Lung (tissue), 16 donors: Measurements from ENCODE around the gene RACK1. TPM values are rescaled to one million over a fixed set of nuclear protein-coding genes. Genes with fewer than 3 reads are reported as not detected.
A peak's percentile ranks its signal among the peaks of the same experiment; 100 is the strongest.
"Not testable (repeated sequence)": the region's sequence is repeated elsewhere in the genome, so short reads cannot be mapped to it uniquely, and the experiment has no call there.

Experiments used
- ATAC-seq: fragments of 200-7000 bp; cut with Tn5 transposase; one replicate; pipeline ENCODE4 v1.9.1; 2020; ENCODE audit warnings: moderate number of reproducible peaks; ENCODE audit not compliant: insufficient read depth, low FRiP score
- DNase-seq, 3 donors: peaks; one replicate each; pipeline ENCODE4 v3.0.0-alpha.2; 2013 to 2017
- H3K27ac ChIP-seq, 2 donors: one replicate each; pipeline ENCODE4 v1.5.1; 2013; ENCODE audit warnings: mild to moderate bottlenecking in 2 of 2, moderate library complexity in 2 of 2, control low read depth in 1 of 2, inconsistent platforms in 1 of 2, low read depth in 1 of 2, low read length in 1 of 2
- H3K27me3 ChIP-seq, 3 donors: one replicate each; pipeline ENCODE4 v1.5.1; 2013; ENCODE audit warnings: low read length in 2 of 3; ENCODE audit not compliant: control insufficient read depth in 3 of 3, insufficient read depth in 3 of 3
- H3K36me3 ChIP-seq, 4 donors: one replicate each; pipeline ENCODE4 v1.5.1; 2013; ENCODE audit warnings: low read length in 4 of 4, mild to moderate bottlenecking in 1 of 4, moderate library complexity in 1 of 4; ENCODE audit not compliant: control insufficient read depth in 4 of 4, insufficient read depth in 4 of 4
- H3K4me1 ChIP-seq, 5 donors: one replicate each; pipeline ENCODE4 v1.5.1; 2013; ENCODE audit warnings: low read length in 5 of 5, mild to moderate bottlenecking in 2 of 5, moderate library complexity in 1 of 5; ENCODE audit not compliant: control insufficient read depth in 5 of 5, insufficient read depth in 5 of 5
- H3K4me3 ChIP-seq: one replicate; pipeline ENCODE4 v1.5.1; 2013; ENCODE audit warnings: mild to moderate bottlenecking, control low read depth, moderate library complexity
- H3K9ac ChIP-seq, 2 donors: one replicate each; pipeline ENCODE4 v1.5.1; 2013; ENCODE audit warnings: low read length in 2 of 2, control low read depth in 1 of 2; ENCODE audit not compliant: insufficient read depth in 1 of 2
- H3K9me3 ChIP-seq, 4 donors: one replicate each; pipeline ENCODE4 v1.5.1; 2013; ENCODE audit warnings: low read length in 3 of 4, mild to moderate bottlenecking in 1 of 4, moderate library complexity in 1 of 4; ENCODE audit not compliant: control insufficient read depth in 4 of 4, insufficient read depth in 3 of 4
- CTCF ChIP-seq: IDR thresholded peaks from 2 replicates; pipeline ENCODE4 v1.5.1; 2012; ENCODE audit warnings: mild to moderate bottlenecking; ENCODE audit errors: control extremely low read depth, extremely low read depth
- WGBS, 2 donors: extraction: QIAGEN DNeasy Blood & Tissue Kit; methylation state at CpG; one replicate each; pipeline ENCODE4 v1.1.7; 2013; 5-methylcytosine and 5-hydroxymethylcytosine counted together
- long read RNA-seq, 5 donors: transcript quantifications; one replicate each; lab custom pipeline, GENCODE V29; 2026
- polyA plus RNA-seq, 2 donors: library from polyadenylated mRNA; stranded (reverse); fragments of 200-250 nt; gene quantifications; one replicate each; pipeline ENCODE4 v1.2.1, GENCODE V29; 2013
- total RNA-seq, 2 donors: library from RNA; depleted of rRNA in 1 of 2; stranded (reverse); fragments of >200 nt in 1 of 2; gene quantifications; one replicate each; pipeline ENCODE4 v1.2.1, GENCODE V29; 2014 to 2021
- donor health status: control.
- donor health status: control.
- donor health status: Bipolar disorder and iron deficiency.
- donor health status: healthy.
- donor health status: DM: yes; HTN: yes; CAD: no.

Gene RACK1
- total RNA-seq (1,000 to 10,000 TPM; 1,254 to 2,994 TPM), polyA plus RNA-seq (1,000 to 10,000 TPM; 1,850 to 2,028 TPM)
- long read RNA-seq, donor 1, transcript RACK1-216 (2 exons, 358 nt): minor isoform, 48 of 2,209 reads
- long read RNA-seq, donor 1, transcript RACK1-227 (8 exons, 1,403 nt): major isoform, 755 of 2,209 reads
- long read RNA-seq, donor 1, transcript RACK1-210 (8 exons, 1,098 nt): minor isoform, 582 of 2,209 reads
- long read RNA-seq, donor 1, transcript RACK1-233 (3 exons, 791 nt): minor isoform, 120 of 2,209 reads
- long read RNA-seq, donor 1, partial matches to known transcripts: 569 of 2,209 reads
- long read RNA-seq, donor 1, other reads (novel, unspliced or antisense): 73 of 2,209 reads
- long read RNA-seq, donor 2, transcript RACK1-227 (8 exons, 1,403 nt): major isoform, 209 of 803 reads
- long read RNA-seq, donor 2, transcript RACK1-216 (2 exons, 358 nt): minor isoform, 14 of 803 reads
- long read RNA-seq, donor 2, transcript RACK1-233 (3 exons, 791 nt): minor isoform, 61 of 803 reads
- long read RNA-seq, donor 2, transcript RACK1-210 (8 exons, 1,098 nt): minor isoform, 164 of 803 reads
- long read RNA-seq, donor 2, partial matches to known transcripts: 322 of 803 reads
- long read RNA-seq, donor 2, other reads (novel, unspliced or antisense): 0 of 803 reads
- long read RNA-seq, donor 3, transcript RACK1-227 (8 exons, 1,403 nt): major isoform, 338 of 980 reads
- long read RNA-seq, donor 3, transcript RACK1-210 (8 exons, 1,098 nt): minor isoform, 205 of 980 reads
- long read RNA-seq, donor 3, transcript RACK1-216 (2 exons, 358 nt): minor isoform, 27 of 980 reads
- long read RNA-seq, donor 3, transcript RACK1-233 (3 exons, 791 nt): minor isoform, 61 of 980 reads
- long read RNA-seq, donor 3, partial matches to known transcripts: 303 of 980 reads
- long read RNA-seq, donor 3, other reads (novel, unspliced or antisense): 12 of 980 reads
- long read RNA-seq, donor 4, transcript RACK1-216 (2 exons, 358 nt): minor isoform, 29 of 1,087 reads
- long read RNA-seq, donor 4, transcript RACK1-233 (3 exons, 791 nt): minor isoform, 92 of 1,087 reads
- long read RNA-seq, donor 4, transcript RACK1-210 (8 exons, 1,098 nt): minor isoform, 208 of 1,087 reads
- long read RNA-seq, donor 4, transcript RACK1-227 (8 exons, 1,403 nt): major isoform, 299 of 1,087 reads
- long read RNA-seq, donor 4, partial matches to known transcripts: 422 of 1,087 reads
- long read RNA-seq, donor 4, other reads (novel, unspliced or antisense): 0 of 1,087 reads
- long read RNA-seq, donor 5, transcript RACK1-227 (8 exons, 1,403 nt): major isoform, 651 of 1,881 reads
- long read RNA-seq, donor 5, transcript RACK1-210 (8 exons, 1,098 nt): minor isoform, 475 of 1,881 reads
- long read RNA-seq, donor 5, transcript RACK1-233 (3 exons, 791 nt): minor isoform, 102 of 1,881 reads
- long read RNA-seq, donor 5, transcript RACK1-216 (2 exons, 358 nt): minor isoform, 55 of 1,881 reads
- long read RNA-seq, donor 5, partial matches to known transcripts: 521 of 1,881 reads
- long read RNA-seq, donor 5, other reads (novel, unspliced or antisense): 33 of 1,881 reads

GRCh38 chr5:181243564-181244343 is at the start of gene RACK1:
Gene RACK1 (minus strand): TSS chr5:181243906. CDS start chr5:181243800, 106 bp downstream.
- TF ChIP-seq CTCF: no peak

DNA sequence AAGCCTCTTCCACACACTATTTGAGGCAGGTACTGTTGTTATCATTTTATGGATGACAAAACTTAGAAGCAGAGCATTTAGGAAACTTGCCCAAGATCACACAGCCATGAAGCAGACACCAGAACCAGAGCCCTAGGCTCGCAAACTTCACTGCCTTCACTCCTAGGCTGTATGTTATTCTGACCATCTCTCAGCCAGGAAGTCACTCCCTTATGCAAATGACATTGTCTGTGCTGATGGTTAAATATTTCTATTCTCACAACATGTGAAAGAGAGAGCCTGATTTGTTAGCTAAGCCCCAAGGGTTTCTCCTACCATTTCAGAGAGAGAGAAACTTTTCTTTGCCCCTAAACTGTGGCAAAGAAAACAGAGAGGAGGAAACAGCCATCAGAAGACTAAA is 43.6 kb upstream of the RACK1 start:
- not testable (repeated sequence) for H3K9ac ChIP-seq
- 71 to 82% methylated on average over 1 of the region's 1 CpG for WGBS, 2 donors

More at GRCh38 chr5:181243564-181244343, at the start of gene RACK1:
- peak within 1 kb of the TSS; percentile 98 to 99 for H3K9ac ChIP-seq
- WGBS, 2 donors: 0% methylated on average over 50 of the region's 50 CpGs
- peak within 1 kb of the TSS; percentile 96 for H3K4me3 ChIP-seq
- H3K4me1 ChIP-seq: peaks cover 12 to 44% (median 25%) of the 10 kb centered on the region in 5 donors
- peak within 1 kb of the TSS; percentile 95 to 97 for H3K27ac ChIP-seq
- ATAC-seq (peak; percentile 71), DNase-seq (peak; percentile 93 to 97 (median 96))
- H3K27me3 ChIP-seq: no peaks in the 10 kb centered on the region
- no peaks in the 10 kb centered on the region for H3K9me3 ChIP-seq
- H3K36me3 ChIP-seq: peaks cover 16 to 35% (median 33%) of the 10 kb centered on the region in 4 donors

GRCh38 chr5:181285962-181286705 is 42.4 kb upstream of the RACK1 start:
- H3K36me3 ChIP-seq, H3K27ac ChIP-seq, H3K9ac ChIP-seq, H3K4me3 ChIP-seq, H3K27me3 ChIP-seq, ATAC-seq, H3K9me3 ChIP-seq, DNase-seq, H3K4me1 ChIP-seq: not testable (repeated sequence)
- 88 to 97% methylated on average over 10 of the region's 10 CpGs for WGBS, 2 donors

More for the DNA sequence above, 43.6 kb upstream of the RACK1 start:
- H3K36me3 ChIP-seq, ATAC-seq, H3K4me1 ChIP-seq, H3K27ac ChIP-seq, H3K27me3 ChIP-seq, H3K4me3 ChIP-seq, DNase-seq, H3K9me3 ChIP-seq: not testable (repeated sequence)

DNA sequence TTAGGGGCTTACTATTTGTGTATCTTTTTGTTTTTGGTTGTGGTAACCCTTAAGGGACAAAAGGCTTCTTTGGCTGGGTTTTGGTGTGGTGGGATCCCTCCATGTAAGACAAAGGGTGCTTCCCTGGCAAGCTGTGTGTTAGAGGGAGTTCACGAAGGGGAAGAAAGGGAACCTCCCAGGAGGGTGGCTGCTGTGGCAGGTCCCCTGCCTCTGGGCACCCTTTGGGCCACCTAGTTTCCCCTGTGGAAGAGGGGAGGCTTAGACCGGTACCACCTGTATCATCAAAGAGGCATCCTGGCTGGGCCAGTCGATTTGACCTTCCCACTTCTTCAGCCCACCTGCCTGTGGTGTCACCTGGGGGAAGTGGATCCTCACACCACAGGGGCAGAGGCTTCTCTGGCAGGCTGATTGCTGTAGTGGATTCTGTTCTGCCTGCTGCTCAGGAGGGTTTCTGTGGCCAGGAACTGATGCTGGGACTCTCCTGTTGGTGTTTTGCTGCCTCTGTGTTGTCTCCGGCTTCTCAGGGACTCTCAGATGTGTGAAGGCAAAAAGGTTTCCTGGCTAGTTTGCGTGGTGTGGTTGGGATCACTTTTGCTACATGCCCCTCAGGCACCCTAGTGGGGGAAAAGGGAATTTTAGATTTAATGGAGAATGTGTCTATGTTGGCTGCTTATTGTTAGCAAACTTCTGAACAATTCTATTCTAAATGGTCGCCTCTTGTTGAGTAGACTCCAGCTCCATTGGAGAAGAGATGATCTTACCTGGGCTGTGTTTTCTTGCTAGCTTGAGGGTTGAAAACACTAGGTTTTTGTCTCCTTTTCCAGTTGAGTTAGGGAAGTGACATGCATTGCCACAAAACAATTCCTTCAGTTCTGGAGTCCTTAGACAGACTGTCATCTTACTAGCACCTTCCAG is 40.4 kb upstream of the RACK1 start:
- not testable (repeated sequence) for H3K4me1 ChIP-seq, DNase-seq, H3K27ac ChIP-seq, ATAC-seq, H3K36me3 ChIP-seq, H3K27me3 ChIP-seq, H3K9ac ChIP-seq, H3K9me3 ChIP-seq, H3K4me3 ChIP-seq
- 63 to 74% methylated on average over 4 to 5 of the region's 6 CpGs for WGBS, 2 donors
